Measurements from ENCODE around the gene ANKRD9. TPM values are rescaled to one million over a fixed set of nuclear protein-coding genes. Genes with fewer than 3 reads are reported as not detected.

ANKRD9 gene
- total and polyA plus RNA-seq, 2 of the 13 experiments (the other 11 are each of a cell fraction or from before 2014, with no cell fraction given): 10.0 to 15.0 TPM

GRCh38 chr14:102545461-102546265, 36.1 kb upstream of the ANKRD9 start (continued):
- TF ChIP-seq HIC2 (CRISPR knock-in tag; IDR thresholded peaks at IDR 0.05; ENCODE audit: low read depth) (0 out of 2 replicates have a peak, but pooled peaks have one; percentile 10), POLR2G (IDR thresholded peaks at IDR 0.05; ENCODE audit: low read depth, low read length) (peak; percentile 70), GFI1 (CRISPR knock-in tag; IDR thresholded peaks at IDR 0.05; ENCODE audit: borderline replicate concordance) (0 out of 2 replicates have a peak, but pooled peaks have one; percentile 45), ETV5 (CRISPR knock-in tag; IDR thresholded peaks at IDR 0.05; ENCODE audit: borderline replicate concordance) (peak; percentile 39; the same call in 1 of the 2 replicates), POGZ (CRISPR knock-in tag; IDR thresholded peaks at IDR 0.05) (no peak), HOXA3 (CRISPR knock-in tag; IDR thresholded peaks at IDR 0.05) (peak; percentile 46; the same call in 1 of the 2 replicates), MAF1 (CRISPR knock-in tag; IDR thresholded peaks at IDR 0.05; ENCODE audit: borderline replicate concordance) (no peak), SNAPC4 (CRISPR knock-in tag; IDR thresholded peaks at IDR 0.05) (peak; percentile 72; the same call in 1 of the 2 replicates), ZNF292 (CRISPR knock-in tag; IDR thresholded peaks at IDR 0.05; ENCODE audit: borderline replicate concordance, low read depth) (no peak), MYPOP (CRISPR knock-in tag; IDR thresholded peaks at IDR 0.05) (no peak; the same call in none of the 2 replicates), REPIN1 (CRISPR knock-in tag; IDR thresholded peaks at IDR 0.05; ENCODE audit: borderline replicate concordance, low read depth) (no peak), ZNF354B (CRISPR knock-in tag; IDR thresholded peaks at IDR 0.05) (no peak), SP5 (CRISPR knock-in tag; IDR thresholded peaks at IDR 0.05; ENCODE audit: borderline replicate concordance, low read depth) (no peak; the same call in 1 of the 2 replicates), PLSCR1 (CRISPR knock-in tag; IDR thresholded peaks at IDR 0.05; ENCODE audit: borderline replicate concordance) (no peak), MXD4 (CRISPR knock-in tag; IDR thresholded peaks at IDR 0.05) (peak; percentile 43; the same call in 1 of the 2 replicates), MXD1 (CRISPR knock-in tag; IDR thresholded peaks at IDR 0.05) (peak; percentile 65; the same call in 1 of the 2 replicates), ZSCAN9 (CRISPR knock-in tag; IDR thresholded peaks at IDR 0.05; ENCODE audit: borderline replicate concordance) (0 out of 2 replicates have a peak, but pooled peaks have one; percentile 37), RBFOX2 (IDR thresholded peaks at IDR 0.05; ENCODE audit: low read depth, low read length) (no peak), ZNF709 (CRISPR knock-in tag; IDR thresholded peaks at IDR 0.05) (no peak)
